Measurements from ENCODE around the gene TMEM14A. TPM values are rescaled to one million over a fixed set of nuclear protein-coding genes. Genes with fewer than 3 reads are reported as not detected.

The TMEM14A gene
- polyA plus RNA-seq, 1 donor from 2014 or later, result 326 TPM

DNA sequence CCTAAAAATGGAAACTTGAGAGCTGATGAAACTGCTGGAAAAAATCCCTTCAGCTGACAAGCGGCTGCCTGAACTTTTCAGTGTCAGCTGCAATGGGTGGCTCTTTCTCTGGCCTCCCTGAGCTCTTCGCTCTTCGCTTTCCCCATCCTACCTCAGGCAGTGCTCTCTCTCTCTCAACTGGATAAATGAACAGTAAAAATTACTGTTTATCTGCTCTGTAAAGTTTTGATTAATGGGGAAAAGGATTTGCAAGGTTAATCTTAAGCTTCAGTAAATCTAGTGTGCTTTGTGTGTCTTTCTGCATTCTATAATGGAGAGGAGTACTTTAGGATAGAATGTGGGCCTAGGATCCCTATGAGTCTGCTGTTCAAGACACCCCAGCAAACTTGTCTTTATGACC lies 35.1 kb downstream of the TMEM14A start:
- no peaks in the 10 kb centered on the region for H3K79me2 ChIP-seq (replicated peaks; ENCODE audit: insufficient read depth, low read length)
- TF ChIP-seq, protein P1, sequence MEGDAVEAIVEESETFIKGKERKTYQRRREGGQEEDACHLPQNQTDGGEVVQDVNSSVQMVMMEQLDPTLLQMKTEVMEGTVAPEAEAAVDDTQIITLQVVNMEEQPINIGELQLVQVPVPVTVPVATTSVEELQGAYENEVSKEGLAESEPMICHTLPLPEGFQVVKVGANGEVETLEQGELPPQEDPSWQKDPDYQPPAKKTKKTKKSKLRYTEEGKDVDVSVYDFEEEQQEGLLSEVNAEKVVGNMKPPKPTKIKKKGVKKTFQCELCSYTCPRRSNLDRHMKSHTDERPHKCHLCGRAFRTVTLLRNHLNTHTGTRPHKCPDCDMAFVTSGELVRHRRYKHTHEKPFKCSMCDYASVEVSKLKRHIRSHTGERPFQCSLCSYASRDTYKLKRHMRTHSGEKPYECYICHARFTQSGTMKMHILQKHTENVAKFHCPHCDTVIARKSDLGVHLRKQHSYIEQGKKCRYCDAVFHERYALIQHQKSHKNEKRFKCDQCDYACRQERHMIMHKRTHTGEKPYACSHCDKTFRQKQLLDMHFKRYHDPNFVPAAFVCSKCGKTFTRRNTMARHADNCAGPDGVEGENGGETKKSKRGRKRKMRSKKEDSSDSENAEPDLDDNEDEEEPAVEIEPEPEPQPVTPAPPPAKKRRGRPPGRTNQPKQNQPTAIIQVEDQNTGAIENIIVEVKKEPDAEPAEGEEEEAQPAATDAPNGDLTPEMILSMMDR (IDR thresholded peaks at IDR 0.05; ENCODE audit: poor library complexity, severe bottlenecking), result no peak
- no peak for TF ChIP-seq POLR2AphosphoS5 (IDR thresholded peaks at IDR 0.05)
- no peak for TF ChIP-seq EZH2 (IDR thresholded peaks at IDR 0.05; ENCODE audit: borderline replicate concordance, insufficient read depth, low read length, poor library complexity, severe bottlenecking)
- no peak for TF ChIP-seq RAD21 (conservative IDR thresholded peaks at IDR 0.05)
- no peak for TF ChIP-seq EP300 (conservative IDR thresholded peaks at IDR 0.05; ENCODE audit: poor library complexity, severe bottlenecking)
- TF ChIP-seq TAF1 (IDR thresholded peaks at IDR 0.05; ENCODE audit: low read depth), result no peak
- no peak for TF ChIP-seq SMC3 (conservative IDR thresholded peaks at IDR 0.05; ENCODE audit: poor library complexity)
- TF ChIP-seq MXI1 (conservative IDR thresholded peaks at IDR 0.05; ENCODE audit: poor library complexity, severe bottlenecking), result no peak
- TF ChIP-seq, protein P2, sequence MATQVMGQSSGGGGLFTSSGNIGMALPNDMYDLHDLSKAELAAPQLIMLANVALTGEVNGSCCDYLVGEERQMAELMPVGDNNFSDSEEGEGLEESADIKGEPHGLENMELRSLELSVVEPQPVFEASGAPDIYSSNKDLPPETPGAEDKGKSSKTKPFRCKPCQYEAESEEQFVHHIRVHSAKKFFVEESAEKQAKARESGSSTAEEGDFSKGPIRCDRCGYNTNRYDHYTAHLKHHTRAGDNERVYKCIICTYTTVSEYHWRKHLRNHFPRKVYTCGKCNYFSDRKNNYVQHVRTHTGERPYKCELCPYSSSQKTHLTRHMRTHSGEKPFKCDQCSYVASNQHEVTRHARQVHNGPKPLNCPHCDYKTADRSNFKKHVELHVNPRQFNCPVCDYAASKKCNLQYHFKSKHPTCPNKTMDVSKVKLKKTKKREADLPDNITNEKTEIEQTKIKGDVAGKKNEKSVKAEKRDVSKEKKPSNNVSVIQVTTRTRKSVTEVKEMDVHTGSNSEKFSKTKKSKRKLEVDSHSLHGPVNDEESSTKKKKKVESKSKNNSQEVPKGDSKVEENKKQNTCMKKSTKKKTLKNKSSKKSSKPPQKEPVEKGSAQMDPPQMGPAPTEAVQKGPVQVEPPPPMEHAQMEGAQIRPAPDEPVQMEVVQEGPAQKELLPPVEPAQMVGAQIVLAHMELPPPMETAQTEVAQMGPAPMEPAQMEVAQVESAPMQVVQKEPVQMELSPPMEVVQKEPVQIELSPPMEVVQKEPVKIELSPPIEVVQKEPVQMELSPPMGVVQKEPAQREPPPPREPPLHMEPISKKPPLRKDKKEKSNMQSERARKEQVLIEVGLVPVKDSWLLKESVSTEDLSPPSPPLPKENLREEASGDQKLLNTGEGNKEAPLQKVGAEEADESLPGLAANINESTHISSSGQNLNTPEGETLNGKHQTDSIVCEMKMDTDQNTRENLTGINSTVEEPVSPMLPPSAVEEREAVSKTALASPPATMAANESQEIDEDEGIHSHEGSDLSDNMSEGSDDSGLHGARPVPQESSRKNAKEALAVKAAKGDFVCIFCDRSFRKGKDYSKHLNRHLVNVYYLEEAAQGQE (IDR thresholded peaks at IDR 0.05; ENCODE audit: borderline replicate concordance), result no peak
- peaks cover 4% of the 10 kb centered on the region for H3K9me3 ChIP-seq (ENCODE audit: low read length)
- H4K20me1 ChIP-seq (ENCODE audit: insufficient read depth), result no peaks in the 10 kb centered on the region
- H3K4me2 ChIP-seq (ENCODE audit: low read length), result no peak overlapping the region
- no peaks in the 10 kb centered on the region for H3K27me3 ChIP-seq (ENCODE audit: insufficient read depth, low read depth, low read length)
- no peak overlapping the region for H3K27ac ChIP-seq (ENCODE audit: low read length)
- no peak overlapping the region for H2AFZ ChIP-seq (ENCODE audit: low read depth, low read length)
- H3K4me3 ChIP-seq (ENCODE audit: low read length), result no peak overlapping the region
- H3K36me3 ChIP-seq (ENCODE audit: insufficient read depth, low read length), result no peaks in the 10 kb centered on the region
- H3F3A ChIP-seq (ENCODE audit: insufficient read depth, low read length, poor library complexity, severe bottlenecking), result no peaks in the 10 kb centered on the region
- no peaks in the 10 kb centered on the region for H3K9me2 ChIP-seq (ENCODE audit: insufficient read depth, low read length)
- no peak overlapping the region for H3K9ac ChIP-seq (ENCODE audit: low read length)

DNA sequence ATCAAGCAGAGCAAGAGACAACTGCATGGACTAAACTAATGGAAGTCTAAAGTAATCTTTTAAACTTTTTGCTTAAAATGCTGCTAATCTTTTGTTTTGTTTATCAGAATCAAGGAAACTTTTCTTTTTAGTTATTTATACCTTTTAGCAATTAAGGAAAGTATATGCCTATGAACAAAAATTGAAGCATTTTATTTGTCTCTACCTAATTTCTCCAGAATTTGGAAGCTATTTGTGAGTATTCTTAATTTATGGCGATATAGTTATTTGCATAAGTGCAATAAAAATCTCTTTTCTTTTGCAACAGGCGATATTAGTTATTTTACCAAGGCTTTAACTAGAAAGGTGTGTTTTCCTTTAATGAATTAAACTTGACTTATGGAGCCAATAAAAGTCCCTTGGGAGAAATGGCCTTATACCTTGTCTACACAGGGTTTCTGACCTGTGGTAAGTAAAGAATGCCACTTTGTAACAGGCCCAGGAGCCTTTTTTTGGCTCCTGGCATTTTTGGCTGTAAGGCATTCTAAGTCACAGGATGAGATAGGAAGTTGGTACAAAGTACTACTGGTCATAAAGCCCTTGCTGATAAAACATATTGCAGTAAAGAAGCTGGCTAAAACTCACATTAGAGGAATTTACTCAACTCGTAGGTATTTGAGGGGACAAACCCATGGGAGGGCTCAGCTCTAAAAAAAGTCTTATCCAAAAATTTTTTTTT lies 37.2 kb downstream of the TMEM14A start:
- H2AFZ ChIP-seq (ENCODE audit: low read depth, low read length), result no peak overlapping the region
- TF ChIP-seq, protein P2 (IDR thresholded peaks at IDR 0.05; ENCODE audit: borderline replicate concordance), result no peak
- H3K27ac ChIP-seq (ENCODE audit: low read length), result no peak overlapping the region
- H3K27me3 ChIP-seq (ENCODE audit: insufficient read depth, low read depth, low read length), result no peaks in the 10 kb centered on the region
- H3K9me2 ChIP-seq (ENCODE audit: insufficient read depth, low read length), result no peaks in the 10 kb centered on the region
- H3K9ac ChIP-seq (ENCODE audit: low read length), result no peak overlapping the region
- H3K4me2 ChIP-seq (ENCODE audit: low read length), result no peak overlapping the region
- H3K4me3 ChIP-seq (ENCODE audit: low read length), result no peak overlapping the region
- no peaks in the 10 kb centered on the region for H3K36me3 ChIP-seq (ENCODE audit: insufficient read depth, low read length)
- no peaks in the 10 kb centered on the region for H4K20me1 ChIP-seq (ENCODE audit: insufficient read depth)
- peaks cover 4% of the 10 kb centered on the region for H3K9me3 ChIP-seq (ENCODE audit: low read length)
- no peaks in the 10 kb centered on the region for H3K79me2 ChIP-seq (replicated peaks; ENCODE audit: insufficient read depth, low read length)
- no peaks in the 10 kb centered on the region for H3F3A ChIP-seq (ENCODE audit: insufficient read depth, low read length, poor library complexity, severe bottlenecking)

Measured in neural cell (in vitro differentiated cells).